Epithelial cell of esophagus (primary cell): ENCODE results near the gene KCNK5.

Source experiments
- DNase-seq: peaks from one replicate; pipeline ENCODE4 v3.0.0; 2010; ENCODE audit warnings: low read depth
- H3K4me3 ChIP-seq: 2 replicates; pipeline ENCODE4 v1.5.1; 2011; ENCODE audit warnings: mild to moderate bottlenecking, low read length, control low read depth
- TF ChIP-seq, protein P1 (sequence below): IDR thresholded peaks from 2 replicates; pipeline ENCODE4 v1.5.1; 2011; ENCODE audit warnings: low read depth, mild to moderate bottlenecking, low read length, control low read depth, inconsistent platforms; ENCODE audit not compliant: insufficient read depth; ENCODE audit errors: missing control alignments

Gene KCNK5

GRCh38 chr6:39157511-39157910 lies 71.8 kb downstream of the KCNK5 start:
- H3K4me3 ChIP-seq = no peak overlapping the region
- DNase-seq = no peak
- TF ChIP-seq, protein P1, sequence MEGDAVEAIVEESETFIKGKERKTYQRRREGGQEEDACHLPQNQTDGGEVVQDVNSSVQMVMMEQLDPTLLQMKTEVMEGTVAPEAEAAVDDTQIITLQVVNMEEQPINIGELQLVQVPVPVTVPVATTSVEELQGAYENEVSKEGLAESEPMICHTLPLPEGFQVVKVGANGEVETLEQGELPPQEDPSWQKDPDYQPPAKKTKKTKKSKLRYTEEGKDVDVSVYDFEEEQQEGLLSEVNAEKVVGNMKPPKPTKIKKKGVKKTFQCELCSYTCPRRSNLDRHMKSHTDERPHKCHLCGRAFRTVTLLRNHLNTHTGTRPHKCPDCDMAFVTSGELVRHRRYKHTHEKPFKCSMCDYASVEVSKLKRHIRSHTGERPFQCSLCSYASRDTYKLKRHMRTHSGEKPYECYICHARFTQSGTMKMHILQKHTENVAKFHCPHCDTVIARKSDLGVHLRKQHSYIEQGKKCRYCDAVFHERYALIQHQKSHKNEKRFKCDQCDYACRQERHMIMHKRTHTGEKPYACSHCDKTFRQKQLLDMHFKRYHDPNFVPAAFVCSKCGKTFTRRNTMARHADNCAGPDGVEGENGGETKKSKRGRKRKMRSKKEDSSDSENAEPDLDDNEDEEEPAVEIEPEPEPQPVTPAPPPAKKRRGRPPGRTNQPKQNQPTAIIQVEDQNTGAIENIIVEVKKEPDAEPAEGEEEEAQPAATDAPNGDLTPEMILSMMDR = no peak

DNA sequence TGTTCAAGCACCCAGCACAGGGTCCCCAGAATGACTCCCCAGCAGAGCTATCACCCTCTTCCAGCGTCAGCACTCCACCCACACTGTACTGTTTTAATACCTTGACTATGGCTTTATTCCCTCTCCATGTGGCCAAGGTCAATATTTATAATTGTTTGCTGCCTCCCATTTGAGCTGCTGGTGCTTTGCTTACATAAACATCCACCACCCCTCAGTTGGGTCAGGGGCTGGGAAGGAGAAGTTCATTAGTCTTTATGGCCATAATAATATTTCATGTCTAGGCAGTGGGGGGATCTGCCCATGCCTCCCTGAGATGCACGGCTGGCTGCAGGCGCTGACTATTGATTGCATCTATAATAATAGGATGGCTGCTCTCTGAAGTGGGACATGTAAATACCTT lies 72.5 kb downstream of the KCNK5 start:
- DNase-seq = no peak
- H3K4me3 ChIP-seq = no peak overlapping the region
- TF ChIP-seq, protein P1 = no peak

DNA sequence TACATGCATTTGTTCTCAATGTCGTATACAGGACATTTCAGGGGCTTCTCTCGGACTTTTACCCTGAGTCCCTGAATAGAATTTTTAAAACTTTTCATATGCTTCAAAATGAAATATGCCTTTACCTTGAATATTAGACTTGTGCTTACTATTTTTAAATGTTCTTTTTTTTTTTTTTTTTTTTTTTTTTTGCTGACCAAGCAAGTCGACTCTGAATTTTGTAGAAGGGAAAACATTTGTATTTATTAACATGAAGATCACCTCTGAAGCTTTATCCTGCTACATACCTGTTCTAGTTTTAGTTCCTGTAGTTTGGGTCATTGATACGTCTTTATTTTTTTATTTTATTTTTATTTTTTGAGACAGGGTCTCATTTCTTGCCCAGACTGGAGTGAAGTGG lies 74.6 kb downstream of the KCNK5 start:
- H3K4me3 ChIP-seq = no peak overlapping the region
- DNase-seq = no peak
- TF ChIP-seq, protein P1 = no peak

DNA sequence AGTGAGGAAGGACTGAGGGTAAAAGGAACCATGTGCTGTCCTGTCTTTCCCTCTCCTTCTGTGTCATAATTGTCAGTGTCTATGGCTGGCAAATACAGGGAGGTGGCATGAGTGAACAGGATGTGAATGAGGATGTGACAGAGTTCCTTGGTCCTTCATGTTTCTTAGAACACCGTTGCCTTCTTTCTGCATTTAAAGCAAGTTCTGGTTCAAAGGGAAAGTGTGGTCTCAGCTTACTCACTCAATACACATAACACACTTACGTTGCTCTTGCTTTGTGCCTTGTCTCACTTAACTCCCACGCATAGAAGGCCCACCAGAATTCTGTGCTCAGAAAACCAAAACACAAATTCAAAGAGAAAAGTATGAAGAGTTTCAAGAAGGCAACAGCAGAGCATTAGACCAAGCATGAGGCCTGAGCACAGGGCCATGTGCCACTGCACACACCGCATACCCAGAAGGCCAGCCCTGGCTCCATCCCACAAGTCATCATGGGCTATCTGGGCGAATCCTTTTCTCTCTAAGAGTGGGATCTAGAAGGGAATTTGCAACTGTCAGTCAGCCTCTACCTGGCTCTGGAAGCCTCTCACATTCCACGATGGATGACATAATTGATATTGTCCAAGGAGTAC lies 75.4 kb downstream of the KCNK5 start:
- no peak for DNase-seq
- TF ChIP-seq, protein P1 = no peak
- no peak overlapping the region for H3K4me3 ChIP-seq

- TF ChIP-seq, protein P1 = no peak
- no peak for DNase-seq
- H3K4me3 ChIP-seq = no peak overlapping the region
Observed at GRCh38 chr6:39152262-39152661, 77.0 kb downstream of the KCNK5 start.

- no peak for DNase-seq
- no peak overlapping the region for H3K4me3 ChIP-seq
- TF ChIP-seq, protein P1 = no peak
Observed at GRCh38 chr6:39151211-39151610, 78.1 kb downstream of the KCNK5 start.

GRCh38 chr6:39144481-39145173 lies 84.6 kb downstream of the KCNK5 start:
- TF ChIP-seq, protein P1 = no peak
- no peak for DNase-seq
- no peak overlapping the region for H3K4me3 ChIP-seq
